Measurements from ENCODE around the gene REEP1.

- TF ChIP-seq CTCF (IDR thresholded peaks at IDR 0.05), result no peak
- no peak for TF ChIP-seq POLR2AphosphoS5 (IDR thresholded peaks at IDR 0.05)
- no peak for TF ChIP-seq POLR2A (IDR thresholded peaks at IDR 0.05)
These were observed 120.6 kb downstream of the REEP1 start for GRCh38 chr2:86216575-86217555.
